Heart left ventricle (tissue), 13 donors: ENCODE data around the gene ARL4C.

Source experiments
- POLR2A ChIP-seq, 2 donors: fragments of 450-650 bp; IDR thresholded peaks; one replicate each; pipeline ENCODE4 v1.6.1; 2017; ENCODE audit warnings: antibody characterized with exemption in 2 of 2, mild to moderate bottlenecking in 2 of 2, moderate library complexity in 2 of 2
- TF ChIP-seq, protein P1 (sequence below), 12 donors: fragments of 200-600 bp; sonication (generic) in 4 of 12; IDR thresholded peaks; one replicate each; pipeline versions ENCODE4 v1.5.0 to v1.8.0; 2018 to 2022; ENCODE audit warnings: antibody characterized with exemption in 12 of 12, mild to moderate bottlenecking in 5 of 12
- donor health status: ischemic (EF 13 %, LVEDD 7.1; RV severe dilation, severe dysfunction).
- donor health status: DM: no; HTN: yes; CAD: no.
- donor health status: DM: no; HTN: no; CAD: no.
- donor health status: ischemic (EF 25% LVEDD 6.9; RV normal size, moderate dysfunction).
- donor health status: ischemic (EF 25% LVEDD 5.7; RV mildly dilated, moderate dysfunction).
- donor health status: ischemic (EF 35%, LVEDD 5.7; RV mildly dilated, moderate dysfunction).
- donor health status: nonischemic (EF 11% LVEDD 7.7; RV severe dilation, severe dysfunction).
- donor health status: DM: yes; HTN: yes; CAD: no.
- donor health status: PGD.
- donor health status: ischemic (EF 29% LVEDD 5.4; RV normal size, mild dysfunction).
- donor health status: nonischemic (EF 23%, LVEDD 6.1; RV moderate dilation, normal function).

DNA sequence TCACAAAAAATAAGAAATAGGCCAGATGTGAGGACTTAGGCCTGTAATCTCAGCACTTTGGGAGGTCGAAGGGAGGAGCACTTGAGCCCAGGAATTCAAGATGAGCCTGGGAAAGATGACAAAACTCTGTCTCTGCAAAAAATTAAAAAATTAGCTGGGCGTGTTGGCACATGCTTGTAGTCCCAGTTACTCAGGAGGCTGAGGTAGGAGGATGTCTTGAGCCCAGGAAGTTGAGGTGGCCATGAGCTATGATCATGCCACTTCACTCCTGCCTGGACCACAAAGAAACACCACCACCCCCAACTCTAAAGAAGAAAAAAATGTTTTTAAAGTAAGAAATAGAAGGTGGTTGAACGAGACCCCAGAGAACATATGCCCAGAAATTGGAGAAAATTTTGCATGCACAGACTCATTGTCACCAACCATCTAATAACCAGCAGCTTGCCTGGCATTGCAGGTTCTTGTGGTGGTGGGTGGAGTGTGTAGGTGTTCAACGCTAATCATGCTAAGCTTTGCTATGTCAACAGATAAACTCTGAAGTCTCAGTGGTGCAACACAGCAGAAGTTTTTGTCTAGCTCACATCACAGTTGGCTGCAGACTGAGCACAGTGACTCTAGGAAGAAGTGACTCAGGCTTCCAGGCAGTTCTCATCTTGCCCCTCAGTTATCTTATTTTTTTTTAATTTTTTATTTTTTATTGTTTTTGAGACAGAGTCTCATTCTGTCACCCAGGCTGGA, 18.6 kb downstream of the ARL4C start:
- TF ChIP-seq, protein P1, sequence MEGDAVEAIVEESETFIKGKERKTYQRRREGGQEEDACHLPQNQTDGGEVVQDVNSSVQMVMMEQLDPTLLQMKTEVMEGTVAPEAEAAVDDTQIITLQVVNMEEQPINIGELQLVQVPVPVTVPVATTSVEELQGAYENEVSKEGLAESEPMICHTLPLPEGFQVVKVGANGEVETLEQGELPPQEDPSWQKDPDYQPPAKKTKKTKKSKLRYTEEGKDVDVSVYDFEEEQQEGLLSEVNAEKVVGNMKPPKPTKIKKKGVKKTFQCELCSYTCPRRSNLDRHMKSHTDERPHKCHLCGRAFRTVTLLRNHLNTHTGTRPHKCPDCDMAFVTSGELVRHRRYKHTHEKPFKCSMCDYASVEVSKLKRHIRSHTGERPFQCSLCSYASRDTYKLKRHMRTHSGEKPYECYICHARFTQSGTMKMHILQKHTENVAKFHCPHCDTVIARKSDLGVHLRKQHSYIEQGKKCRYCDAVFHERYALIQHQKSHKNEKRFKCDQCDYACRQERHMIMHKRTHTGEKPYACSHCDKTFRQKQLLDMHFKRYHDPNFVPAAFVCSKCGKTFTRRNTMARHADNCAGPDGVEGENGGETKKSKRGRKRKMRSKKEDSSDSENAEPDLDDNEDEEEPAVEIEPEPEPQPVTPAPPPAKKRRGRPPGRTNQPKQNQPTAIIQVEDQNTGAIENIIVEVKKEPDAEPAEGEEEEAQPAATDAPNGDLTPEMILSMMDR (IDR thresholded peaks at IDR 0.05): no peak
- TF ChIP-seq POLR2A (IDR thresholded peaks at IDR 0.05): no peak
